HG02970 (cell line): ENCODE measurements around the gene HBZ.
"Not testable (repeated sequence)": the region's sequence is repeated elsewhere in the genome, so short reads cannot be mapped to it uniquely, and the experiment has no call there.

Source experiments
- ATAC-seq: cut with Tn5 transposase; IDR thresholded peaks from one replicate; pipeline ENCODE4 v1.9.1; 2021; ENCODE audit warnings: mild to moderate bottlenecking, moderate library complexity, moderate number of reproducible peaks; ENCODE audit not compliant: unreplicated experiment, low FRiP score

Gene HBZ

GRCh38 chr16:132120-132519, 20.3 kb upstream of the HBZ start:
- ATAC-seq: no peak

GRCh38 chr16:133716-134115, 18.7 kb upstream of the HBZ start:
- no peak for ATAC-seq

GRCh38 chr16:138049-138417, 14.4 kb upstream of the HBZ start:
- ATAC-seq: no peak

GRCh38 chr16:140175-140857, 12.1 kb upstream of the HBZ start:
- no peak for ATAC-seq

- no peak for ATAC-seq
These were observed 10.0 kb upstream of the HBZ start for GRCh38 chr16:142405-142967.

- no peak for ATAC-seq
These were observed 9.4 kb upstream of the HBZ start for GRCh38 chr16:143047-143446.

GRCh38 chr16:143456-143855, 9.0 kb upstream of the HBZ start:
- ATAC-seq: no peak

- no peak for ATAC-seq
These were observed 7.6 kb upstream of the HBZ start for GRCh38 chr16:144797-145252.

GRCh38 chr16:146646-147045, 5.8 kb upstream of the HBZ start:
- ATAC-seq: no peak

GRCh38 chr16:149024-149660, 3.3 kb upstream of the HBZ start:
- no peak for ATAC-seq

GRCh38 chr16:153129-153521, 681 bp downstream of the HBZ start:
- not testable (repeated sequence) for ATAC-seq

- ATAC-seq: not testable (repeated sequence)
These were observed 1.2 kb downstream of the HBZ start for GRCh38 chr16:153550-154216.

GRCh38 chr16:154217-155030, 2.0 kb downstream of the HBZ start:
- no peak for ATAC-seq

- ATAC-seq: no peak
These were observed 2.6 kb downstream of the HBZ start for GRCh38 chr16:155031-155398.

GRCh38 chr16:159136-159849, 6.8 kb downstream of the HBZ start:
- no peak for ATAC-seq

GRCh38 chr16:160242-160641, 7.8 kb downstream of the HBZ start:
- not testable (repeated sequence) for ATAC-seq

- no peak for ATAC-seq
These were observed 8.3 kb downstream of the HBZ start for GRCh38 chr16:160691-161190.

- ATAC-seq: no peak
These were observed 10.0 kb downstream of the HBZ start for GRCh38 chr16:162271-162991.

- ATAC-seq: not testable (repeated sequence)
These were observed 10.7 kb downstream of the HBZ start for GRCh38 chr16:163139-163538.
